ENCODE results near the gene TMEM17.
"Not testable (repeated sequence)": the region's sequence is repeated elsewhere in the genome, so short reads cannot be mapped to it uniquely, and the experiment has no call there.

- not testable (repeated sequence) for TF ChIP-seq CTCF, POLR2A (IDR thresholded peaks at IDR 0.05)
Observed at GRCh38 chr2:62521061-62521460, 15.1 kb upstream of the TMEM17 start.

Data from thyroid gland (tissue), 4 donors.